Endothelial cell of umbilical vein (primary cell): ENCODE data around the gene NUMBL. TPM values are rescaled to one million over a fixed set of nuclear protein-coding genes. Genes with fewer than 3 reads are reported as not detected.

ENCODE experiments used
- BruUV-seq: library from RNA; stranded (reverse); fragments of 400-500 nt; replicated peaks from 2 replicates; lab custom pipeline; 2021; lab: Mats Ljungman, UMichigan
- CTCF ChIA-PET: fragments of 300-600, 350-600 bp; sonication (Branson Sonifier 250); formaldehyde crosslinking; loops from one replicate; lab custom pipeline; 2021; ENCODE audit warnings: antibody characterized with exemption, inconsistent platforms; lab: Charles Lee
- POLR2A ChIA-PET: fragments of 300-600, 350-600 bp; sonication (Branson Sonifier 250); formaldehyde crosslinking; loops from one replicate; lab custom pipeline; 2021; ENCODE audit warnings: antibody characterized with exemption, inconsistent platforms; lab: Charles Lee
- DNase-seq: peaks from one replicate; pipeline ENCODE4 v3.0.0-alpha.2; 2011; ENCODE audit warnings: low read depth, low spot score
- FAIRE-seq: peaks from 2 replicates; lab custom pipeline; 2011; peaks lifted over from hg19 to GRCh38; lab: Jason Lieb, UNC
- H2AFZ ChIP-seq: 2 replicates; pipeline ENCODE4 v1.6.0; 2012; ENCODE audit warnings: low read depth, low read length, control low read depth, inconsistent platforms
- H3K27ac ChIP-seq: 2 replicates; pipeline ENCODE4 v1.5.1; 2011; ENCODE audit warnings: low read depth, mild to moderate bottlenecking, control low read depth, low read length, moderate library complexity; ENCODE audit not compliant: insufficient read depth
- H3K27me3 ChIP-seq, 2 experiments: 2 replicates each; pipeline versions ENCODE4 v1.6.0 to v1.6.1; 2011; ENCODE audit warnings: low read length in 2 of 2, mixed read lengths in 1 of 2; ENCODE audit not compliant: control insufficient read depth in 2 of 2, insufficient read depth in 2 of 2
- H3K36me3 ChIP-seq, 2 experiments: 2 replicates in 1 of 2; 3 replicates in 1 of 2; pipeline ENCODE4 v1.5.1; 2011; ENCODE audit warnings: low read length in 2 of 2, mild to moderate bottlenecking in 1 of 2, moderate library complexity in 1 of 2; ENCODE audit not compliant: control insufficient read depth in 2 of 2, insufficient read depth in 2 of 2; ENCODE audit errors: extremely low read depth in 1 of 2
- H3K4me1 ChIP-seq: 3 replicates; pipeline ENCODE4 v1.5.1; 2011; ENCODE audit warnings: mild to moderate bottlenecking, low read length; ENCODE audit not compliant: control insufficient read depth, insufficient read depth; ENCODE audit errors: extremely low read depth
- H3K4me2 ChIP-seq: 2 replicates; pipeline ENCODE4 v1.6.1; 2011; ENCODE audit warnings: low read length, control low read depth, mixed read lengths; ENCODE audit not compliant: insufficient read depth
- H3K4me3 ChIP-seq, 3 experiments: fragments of 200-600 bp in 1 of 3; sonication (generic), shearing (Covaris generic) in 1 of 3; replicated peaks in 1 of 3; 2 replicates each; pipeline ENCODE4 v1.5.1; 2011 to 2016; ENCODE audit warnings: control low read depth in 3 of 3, low read length in 3 of 3, mild to moderate bottlenecking in 2 of 3, inconsistent platforms in 1 of 3, low read depth in 1 of 3, moderate library complexity in 1 of 3; ENCODE audit not compliant: insufficient read depth in 1 of 3
- H3K79me2 ChIP-seq: 2 replicates; pipeline ENCODE4 v1.6.0; 2012; ENCODE audit warnings: low read length, inconsistent platforms; ENCODE audit not compliant: control insufficient read depth, insufficient read depth
- H3K9ac ChIP-seq: replicated peaks from 2 replicates; pipeline ENCODE3; 2011; ENCODE audit warnings: low read length, control low read depth; ENCODE audit not compliant: insufficient read depth; ENCODE audit errors: extremely low read depth
- H3K9me1 ChIP-seq: replicated peaks from 3 replicates; pipeline ENCODE4 v1.6.0; 2011; ENCODE audit warnings: mild to moderate bottlenecking, low read length; ENCODE audit not compliant: control insufficient read depth, insufficient read depth; ENCODE audit errors: extremely low read depth
- H3K9me3 ChIP-seq: replicated peaks from 2 replicates; pipeline ENCODE4 v1.5.1; 2012; ENCODE audit warnings: low read length, inconsistent platforms; ENCODE audit not compliant: control insufficient read depth, insufficient read depth
- H4K20me1 ChIP-seq: replicated peaks from 2 replicates; pipeline ENCODE3; 2011; ENCODE audit warnings: mild to moderate bottlenecking, low read length; ENCODE audit not compliant: control insufficient read depth, insufficient read depth; ENCODE audit errors: extremely low read depth
- CTCF ChIP-seq, 2 donors: IDR thresholded peaks; 1 replicate in 1 of 2; 2 replicates in 1 of 2; pipeline ENCODE4 v1.5.1; 2011; ENCODE audit warnings: low read length in 2 of 2, mild to moderate bottlenecking in 2 of 2, moderate library complexity in 2 of 2, control low read depth in 1 of 2, inconsistent platforms in 1 of 2, low read depth in 1 of 2; ENCODE audit not compliant: insufficient read depth in 1 of 2; ENCODE audit errors: extremely low read depth in 1 of 2
- EZH2 ChIP-seq: IDR thresholded peaks from 2 replicates; pipeline ENCODE4 v1.6.1; 2012; ENCODE audit warnings: borderline replicate concordance, low read depth, mild to moderate bottlenecking, moderate library complexity, low read length, inconsistent platforms; ENCODE audit not compliant: severe bottlenecking
- FOS ChIP-seq: IDR thresholded peaks from 2 replicates; pipeline ENCODE4 v1.6.1; 2011; ENCODE audit warnings: mild to moderate bottlenecking, low read length, moderate library complexity, borderline replicate concordance; ENCODE audit not compliant: insufficient read depth
- GATA2 ChIP-seq: IDR thresholded peaks from 2 replicates; pipeline ENCODE4 v1.7.0; 2011; ENCODE audit warnings: low read depth, mild to moderate bottlenecking, moderate library complexity, mixed read lengths, low read length; ENCODE audit not compliant: insufficient read length, insufficient read depth
- JUN ChIP-seq: IDR thresholded peaks from 2 replicates; pipeline ENCODE4 v1.6.1; 2011; ENCODE audit warnings: borderline replicate concordance, low read depth; ENCODE audit not compliant: insufficient read length, insufficient read depth
- MAX ChIP-seq: IDR thresholded peaks from 2 replicates; pipeline ENCODE4 v1.6.1; 2011; ENCODE audit not compliant: insufficient read depth, insufficient read length
- MYC ChIP-seq: IDR thresholded peaks from one replicate; pipeline ENCODE4 v1.6.1; 2011; ENCODE audit warnings: mild to moderate bottlenecking, low read depth, low read length
- POLR2A ChIP-seq: IDR thresholded peaks from 2 replicates; pipeline ENCODE4 v1.6.1; 2012; ENCODE audit warnings: low read depth, mild to moderate bottlenecking, control low read depth, low read length
- POLR2AphosphoS5 ChIP-seq: IDR thresholded peaks from 2 replicates; pipeline ENCODE4 v1.6.1; 2012; ENCODE audit warnings: low read depth, mild to moderate bottlenecking, control low read depth, low read length, moderate library complexity; ENCODE audit not compliant: insufficient read depth
- dilution Hi-C: fragments of 300-500 bp; cut with MboI; formaldehyde crosslinking; loops from one replicate; pipeline ENCODE4 v1.15.0; 2019; ENCODE audit warnings: low sequenced_read_pairs; ENCODE audit not compliant: extremely low pct_ligation_motif_present
- intact Hi-C: fragments of 100-400 bp; cut with micrococcal nuclease; formaldehyde crosslinking; loops from one replicate; pipeline ENCODE4 v1.10.0; 2022
- polyA plus RNA-seq, 4 experiments: library from polyadenylated mRNA; depleted of rRNA in 3 of 4; stranded (reverse) in 3 of 4; unstranded in 1 of 4; fragments of >200 nt; gene quantifications; 2 replicates each; pipeline versions ENCODE4 v1.2.1 to v1.2.3, GENCODE V29; 2011 to 2012; ENCODE audit warnings: missing spikeins in 1 of 4
- total RNA-seq: library from RNA; stranded (reverse); gene quantifications from 2 replicates; pipeline ENCODE4 v1.2.3, GENCODE V29; 2021

The NUMBL gene
- total and polyA plus RNA-seq, 2 donors (not counting 3 experiments of a cell fraction or from before 2014, with no cell fraction given), result 21.5 to 46.7 TPM

GRCh38 chr19:40622773-40623075, 67.7 kb downstream of the NUMBL start:
- Histone ChIP-seq H3K4me2 (no peak overlapping the region), H3K27me3 (no peaks in the 10 kb centered on the region), H3K9me3 (no peaks in the 10 kb centered on the region), H4K20me1 (no peaks in the 10 kb centered on the region), H3K79me2 (no peaks in the 10 kb centered on the region), H3K9ac (no peak overlapping the region), H3K27ac (no peak overlapping the region), H3K4me3 (no peak overlapping the region), H3K36me3 (no peaks in the 10 kb centered on the region), H2AFZ (no peak overlapping the region), H3K9me1 (no peaks in the 10 kb centered on the region), H3K4me1 (no peaks in the 10 kb centered on the region)
- no TSS peak for BruUV-seq
- no peak for TF ChIP-seq CTCF (IDR thresholded peaks at IDR 0.05; ENCODE audit: extremely low read depth in 1 of 2, insufficient read depth in 1 of 2, low read depth in 1 of 2, low read length in 2 of 2)
- TF ChIP-seq FOS, result no peak
- no peak for TF ChIP-seq GATA2
- no peak for TF ChIP-seq MAX
- TF ChIP-seq MYC, result no peak
- TF ChIP-seq POLR2AphosphoS5, result no peak
- no peak for TF ChIP-seq JUN
- no peak for TF ChIP-seq EZH2
- TF ChIP-seq POLR2A, result no peak
- ChIA-PET POLR2A (no interaction called here), CTCF (interaction anchor here (3.3 kb wide), 1 partner anchor 11 kb away, joined by 28 read pairs; no protein-coding TSS in a partner anchor)
- intact Hi-C loops (no loop called here), dilution Hi-C loops (no loop called here)
- DNase-seq, result no peak
- FAIRE-seq, result no peak
